Aorta (tissue), 5 donors: ENCODE results near the gene GMPR. TPM values are rescaled to one million over a fixed set of nuclear protein-coding genes. Genes with fewer than 3 reads are reported as not detected.

Experiments used
- ATAC-seq: fragments of 200-7000 bp; cut with Tn5 transposase; one replicate; pipeline ENCODE4 v1.9.1; 2022; ENCODE audit warnings: moderate library complexity; ENCODE audit not compliant: low FRiP score
- DNase-seq, 2 donors: peaks; one replicate each; pipeline ENCODE4 v3.0.0-alpha.2; 2020
- H3K27ac ChIP-seq, 2 donors: one replicate each; pipeline ENCODE4 v1.5.1; 2013; ENCODE audit warnings: low read length in 2 of 2, mild to moderate bottlenecking in 2 of 2, moderate library complexity in 2 of 2, control low read depth in 1 of 2, inconsistent platforms in 1 of 2, low read depth in 1 of 2
- H3K27me3 ChIP-seq, 2 donors: one replicate each; pipeline ENCODE4 v1.6.1; 2013; ENCODE audit warnings: control low read depth in 1 of 2, low read length in 1 of 2, mild to moderate bottlenecking in 1 of 2, moderate library complexity in 1 of 2; ENCODE audit not compliant: insufficient read depth in 2 of 2, control insufficient read depth in 1 of 2
- H3K36me3 ChIP-seq, 2 donors: one replicate each; pipeline ENCODE4 v1.6.1; 2013; ENCODE audit warnings: control low read depth in 1 of 2, low read length in 1 of 2, mild to moderate bottlenecking in 1 of 2; ENCODE audit not compliant: insufficient read depth in 2 of 2, control insufficient read depth in 1 of 2
- H3K4me1 ChIP-seq, 2 donors: one replicate each; pipeline ENCODE4 v1.6.1; 2013; ENCODE audit warnings: low read length in 2 of 2, control low read depth in 1 of 2, mild to moderate bottlenecking in 1 of 2, moderate library complexity in 1 of 2; ENCODE audit not compliant: insufficient read depth in 2 of 2, control insufficient read depth in 1 of 2
- H3K4me3 ChIP-seq, 2 donors: one replicate each; pipeline ENCODE4 v1.5.1; 2013; ENCODE audit warnings: low read length in 2 of 2, control low read depth in 1 of 2, mild to moderate bottlenecking in 1 of 2
- H3K9me3 ChIP-seq: one replicate; pipeline ENCODE4 v1.6.1; 2013; ENCODE audit warnings: mild to moderate bottlenecking, low read length; ENCODE audit not compliant: control insufficient read depth
- WGBS, 2 donors: extraction: QIAGEN DNeasy Blood & Tissue Kit; methylation state at CpG; one replicate each; pipeline ENCODE4 v1.1.7; 2013; 5-methylcytosine and 5-hydroxymethylcytosine counted together
- intact Hi-C, 2 donors: fragments of 100-400 bp; cut with DNase I; formaldehyde crosslinking; loops; one replicate each; pipeline versions ENCODE4 v1.14.2 to v1.15.0; 2022
- polyA plus RNA-seq, 2 donors: library from polyadenylated mRNA; stranded (reverse); fragments of 200-250 nt; gene quantifications; one replicate each; pipeline ENCODE4 v1.2.3, GENCODE V29; 2013
- total RNA-seq, 2 donors: library from RNA; stranded (reverse); fragmentation: NEBNext Ultra II Directional; extraction: Animal tissue kit (Norgen Biotek cat#: 25700); gene quantifications; one replicate each; pipeline ENCODE4 v1.2.1, GENCODE V29; 2021
- donor health status: healthy with polysubstance abuse.
- donor health status: Bipolar disorder and iron deficiency.
- donor health status: DM: no; HTN: no; CAD: no.
- donor health status: DM: no; HTN: no; CAD: no.
- donor health status: DM: yes; HTN: yes; CAD: no.

Gene GMPR
- total and polyA plus RNA-seq, 4 donors = 17.3 to 34.5 (median 28.5) TPM

DNA sequence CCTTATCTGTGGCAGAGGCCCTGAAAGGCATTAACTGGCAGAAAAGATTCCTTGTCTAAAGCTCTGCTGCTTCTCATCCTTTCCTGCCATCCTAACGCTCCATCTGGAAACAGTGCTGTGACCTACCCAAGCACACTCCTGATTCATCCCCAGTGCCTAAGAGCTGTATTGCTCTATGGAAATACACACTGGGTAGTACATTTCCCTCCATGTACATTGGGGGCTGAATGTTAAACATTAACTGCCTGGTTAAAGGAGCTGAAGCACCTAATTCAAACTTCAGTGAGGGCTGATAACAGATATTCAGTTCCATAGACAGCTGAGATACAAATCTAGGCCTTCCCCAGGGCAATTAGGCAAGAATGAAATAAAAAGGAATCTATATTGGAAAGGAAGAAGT, 36.7 kb upstream of the GMPR start:
- ATAC-seq = no peak
- no peak for DNase-seq
- 90 to 97% methylated on average over 1 of the region's 1 CpG for WGBS, 2 donors
- Histone ChIP-seq H3K36me3 (no peaks in the 10 kb centered on the region), H3K4me3 (no peak overlapping the region), H3K27me3 (no peaks in the 10 kb centered on the region), H3K9me3 (no peaks in the 10 kb centered on the region), H3K4me1 (peaks cover 0 to 4% of the 10 kb centered on the region in 2 donors), H3K27ac (peak overlapping the region in 1 of 2 donors; percentile 93)
- intact Hi-C loops = loop anchor here in 1 of 2 donors (5.0 kb wide), 1 partner anchor 64 kb away; no protein-coding TSS in a partner anchor

DNA sequence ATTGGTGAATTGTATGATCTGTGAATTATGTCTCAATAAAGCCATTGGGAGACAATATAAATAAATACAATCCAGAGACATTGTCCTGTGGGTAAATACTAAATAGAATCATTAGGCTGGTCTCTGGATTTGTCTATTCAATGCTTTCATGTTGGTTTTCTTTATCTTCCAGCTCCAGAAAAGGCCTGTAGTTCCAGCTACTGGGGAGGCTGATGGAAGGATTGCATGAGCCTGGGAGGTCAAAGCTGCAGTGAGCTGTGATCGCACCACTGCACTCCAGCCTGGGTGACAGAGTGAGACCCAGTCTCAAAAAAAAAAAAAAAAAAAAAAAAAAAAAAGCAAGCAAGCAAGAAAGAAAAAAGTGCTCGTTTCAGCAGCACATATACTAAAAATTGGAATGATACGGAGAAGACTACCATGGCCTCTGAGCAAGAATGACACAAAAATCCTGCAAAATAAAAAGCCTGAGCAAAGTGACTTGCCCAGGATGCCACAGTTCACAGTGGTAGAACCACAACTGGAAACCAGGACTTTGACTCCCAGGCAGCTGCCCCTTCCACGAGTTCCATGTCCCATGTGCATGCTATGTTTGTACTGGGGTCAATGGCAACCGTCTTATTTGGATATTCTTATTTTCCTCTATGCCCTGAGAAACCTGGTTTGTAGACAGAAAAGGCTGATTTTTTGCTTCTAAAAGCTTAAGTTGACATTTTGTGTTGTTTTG, 33.6 kb upstream of the GMPR start:
- intact Hi-C loops = loop anchor here in 1 of 2 donors (5.0 kb wide), 2 partner anchors 68 to 513 kb away; no protein-coding TSS in a partner anchor
- DNase-seq (no peak), ATAC-seq (no peak)
- peak overlapping the region; percentile 79 to 80 for H3K27ac ChIP-seq
- WGBS, 2 donors = 57 to 62% methylated on average over 5 of the region's 5 CpGs
- H3K27me3 ChIP-seq = no peaks in the 10 kb centered on the region
- H3K36me3 ChIP-seq = no peaks in the 10 kb centered on the region
- H3K9me3 ChIP-seq = no peaks in the 10 kb centered on the region
- no peak overlapping the region for H3K4me3 ChIP-seq
- H3K4me1 ChIP-seq = peaks cover 0 to 2% of the 10 kb centered on the region in 2 donors

DNA sequence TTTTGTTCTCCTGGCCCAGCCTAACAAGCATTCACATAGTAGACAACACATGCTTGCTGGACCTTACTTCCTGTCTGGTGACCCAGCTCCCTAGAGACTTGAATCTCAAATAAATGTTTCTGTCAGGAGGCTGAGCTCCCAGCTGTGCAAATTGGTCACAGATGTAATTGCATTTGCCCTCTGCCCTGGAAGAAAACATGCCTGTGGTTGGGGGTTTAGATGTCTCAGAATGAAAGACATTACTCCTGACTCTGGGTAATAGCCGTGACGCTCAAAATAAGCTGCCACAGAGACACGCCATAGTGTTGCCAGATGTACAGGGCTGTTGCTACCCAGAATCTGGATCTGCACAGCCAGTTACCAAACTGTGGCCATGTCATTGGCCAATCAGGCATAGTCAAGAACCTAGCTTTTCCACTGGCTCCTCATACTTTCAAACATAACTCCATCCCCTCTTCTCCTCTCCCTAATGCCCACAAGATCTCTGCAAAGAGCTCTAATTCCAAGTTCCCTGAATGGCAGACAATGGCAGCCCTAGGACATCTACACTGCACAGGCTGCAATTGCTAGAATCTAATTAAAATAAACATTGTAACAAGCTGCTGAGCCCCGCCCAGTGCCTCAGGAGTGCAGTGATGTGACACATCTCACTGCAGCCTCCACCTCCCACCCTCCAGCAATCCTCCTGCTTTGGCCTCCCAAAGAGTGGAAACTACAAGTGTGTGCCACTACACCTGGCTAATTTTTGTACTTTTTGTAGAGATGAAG, 32.8 kb upstream of the GMPR start:
- peak overlapping the region; percentile 79 to 80 for H3K27ac ChIP-seq
- ATAC-seq = peak; percentile 50
- H3K36me3 ChIP-seq = no peaks in the 10 kb centered on the region
- 37 to 55% methylated on average over 4 of the region's 4 CpGs for WGBS, 2 donors
- no peaks in the 10 kb centered on the region for H3K9me3 ChIP-seq
- intact Hi-C loops = loop anchor here (1.0 to 5.0 kb wide), 3 partner anchors 77 to 514 kb away; partner anchors contain the start of gene MYLIP (in 1 of the 2)
- no peak for DNase-seq
- no peak overlapping the region for H3K4me3 ChIP-seq
- no peaks in the 10 kb centered on the region for H3K27me3 ChIP-seq
- peaks cover 0 to 2% of the 10 kb centered on the region in 2 donors for H3K4me1 ChIP-seq

DNA sequence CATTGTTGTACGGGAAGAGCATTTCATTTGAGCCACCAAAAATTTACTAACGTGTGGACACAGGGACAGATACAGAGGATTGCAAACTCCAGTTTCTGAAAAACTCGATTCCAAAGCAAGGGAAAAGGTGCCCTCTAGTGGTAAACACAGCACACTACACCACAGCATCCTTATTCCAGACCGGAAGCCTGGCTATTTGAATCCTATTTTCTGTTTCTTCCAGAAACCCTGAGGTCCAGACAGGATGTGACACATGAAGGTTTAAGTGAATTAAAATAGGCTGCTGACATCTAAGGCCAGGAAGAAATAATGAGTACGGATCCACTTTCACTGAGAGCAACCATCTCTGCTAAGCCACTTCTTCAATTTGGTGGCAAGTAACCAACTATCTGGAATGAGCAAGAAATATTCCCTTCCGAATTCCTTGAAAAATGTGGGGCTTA, 31.8 kb upstream of the GMPR start:
- WGBS, 2 donors = 0 to 1% methylated on average over 6 of the region's 6 CpGs
- DNase-seq = no peak
- no peak overlapping the region for H3K4me3 ChIP-seq
- no peaks in the 10 kb centered on the region for H3K36me3 ChIP-seq
- intact Hi-C loops = loop anchor here (1.0 to 5.0 kb wide), 3 partner anchors 78 to 515 kb away; partner anchors contain the start of gene MYLIP (in 1 of the 2)
- H3K27ac ChIP-seq = peak overlapping the region; percentile 48 to 80
- H3K9me3 ChIP-seq = no peaks in the 10 kb centered on the region
- no peaks in the 10 kb centered on the region for H3K27me3 ChIP-seq
- peak; percentile 93 for ATAC-seq
- H3K4me1 ChIP-seq = peaks cover 0 to 2% of the 10 kb centered on the region in 2 donors

DNA sequence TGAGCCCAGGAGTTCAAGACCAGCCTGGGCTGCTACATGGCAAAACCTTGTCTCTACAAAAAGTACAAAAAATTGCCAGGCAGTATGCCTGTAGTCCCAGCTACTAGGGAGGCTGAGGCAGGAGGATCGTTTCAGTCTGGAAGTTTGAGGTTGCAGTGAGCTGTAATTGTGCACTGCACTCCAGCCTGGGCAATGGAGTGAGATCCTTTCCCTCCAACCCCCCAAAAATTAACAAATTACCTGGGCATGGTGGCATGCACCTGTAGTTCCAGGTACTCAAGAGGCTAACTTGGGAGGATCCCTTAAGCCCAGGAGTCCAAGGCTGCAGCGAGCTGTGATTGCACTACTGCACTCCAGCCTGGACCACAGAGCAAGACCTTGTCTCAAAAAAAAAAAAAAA, 29.4 kb upstream of the GMPR start:
- ATAC-seq (no peak), DNase-seq (no peak)
- no peak overlapping the region for H3K4me3 ChIP-seq
- peaks cover 0 to 2% of the 10 kb centered on the region in 2 donors for H3K4me1 ChIP-seq
- no peaks in the 10 kb centered on the region for H3K36me3 ChIP-seq
- no peaks in the 10 kb centered on the region for H3K9me3 ChIP-seq
- no peak overlapping the region for H3K27ac ChIP-seq
- intact Hi-C loops = loop anchor here in 1 of 2 donors (5.0 kb wide), 1 partner anchor 517 kb away; no protein-coding TSS in a partner anchor
- H3K27me3 ChIP-seq = no peaks in the 10 kb centered on the region
- WGBS, 2 donors = 87 to 90% methylated on average over 2 of the region's 2 CpGs

DNA sequence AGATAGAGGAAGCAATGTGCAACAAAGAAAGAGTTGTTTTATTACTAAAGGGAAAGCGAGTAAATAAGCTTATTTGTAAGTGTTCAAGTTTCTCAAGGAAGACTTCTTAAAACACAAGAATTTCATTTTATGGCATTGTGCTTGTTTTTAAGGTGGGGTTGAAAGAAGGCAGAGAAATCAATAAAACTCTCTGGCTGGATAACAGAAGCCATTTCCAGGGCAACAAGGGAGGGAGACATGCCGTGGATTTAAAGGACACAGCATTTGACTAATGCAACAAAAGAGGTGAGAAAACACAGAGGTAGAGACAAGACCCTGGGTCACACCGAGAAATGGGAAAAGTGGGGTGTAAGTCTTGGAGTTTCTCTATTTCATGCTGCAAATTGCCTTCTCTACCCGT, 28.8 kb upstream of the GMPR start:
- no peaks in the 10 kb centered on the region for H3K27me3 ChIP-seq
- no peaks in the 10 kb centered on the region for H3K36me3 ChIP-seq
- H3K4me1 ChIP-seq = peaks cover 0 to 2% of the 10 kb centered on the region in 2 donors
- no peaks in the 10 kb centered on the region for H3K9me3 ChIP-seq
- intact Hi-C loops = loop anchor here in 1 of 2 donors (5.0 kb wide), 1 partner anchor 517 kb away; no protein-coding TSS in a partner anchor
- no peak for DNase-seq
- 82 to 85% methylated on average over 4 of the region's 4 CpGs for WGBS, 2 donors
- ATAC-seq = no peak
- H3K4me3 ChIP-seq = no peak overlapping the region
- no peak overlapping the region for H3K27ac ChIP-seq

DNA sequence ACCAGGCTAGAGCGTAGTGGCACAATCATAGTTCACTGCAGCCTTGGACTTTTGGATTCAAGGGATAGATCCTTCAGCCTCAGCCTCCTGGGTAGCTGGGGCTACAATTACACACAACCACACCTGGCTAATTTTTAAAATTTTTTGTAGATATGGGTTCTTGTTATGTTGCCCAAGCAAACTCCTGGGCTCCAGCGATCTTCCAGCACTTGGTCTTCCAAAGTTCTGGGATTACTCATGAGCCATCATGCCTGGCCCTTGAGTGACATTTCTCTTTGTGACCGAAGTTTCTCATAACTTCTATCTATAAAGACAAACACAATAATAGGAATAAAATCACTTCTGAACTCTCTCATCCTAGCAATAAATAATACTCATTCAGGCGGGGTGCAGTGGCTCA, 26.1 kb upstream of the GMPR start:
- ATAC-seq (no peak), DNase-seq (no peak)
- intact Hi-C loops = no loop called here
- WGBS, 2 donors = 95 to 96% methylated on average over 4 of the region's 4 CpGs
- Histone ChIP-seq H3K4me3 (no peak overlapping the region), H3K4me1 (no peaks in the 10 kb centered on the region), H3K36me3 (no peaks in the 10 kb centered on the region), H3K27ac (no peak overlapping the region), H3K9me3 (no peaks in the 10 kb centered on the region), H3K27me3 (no peaks in the 10 kb centered on the region)

DNA sequence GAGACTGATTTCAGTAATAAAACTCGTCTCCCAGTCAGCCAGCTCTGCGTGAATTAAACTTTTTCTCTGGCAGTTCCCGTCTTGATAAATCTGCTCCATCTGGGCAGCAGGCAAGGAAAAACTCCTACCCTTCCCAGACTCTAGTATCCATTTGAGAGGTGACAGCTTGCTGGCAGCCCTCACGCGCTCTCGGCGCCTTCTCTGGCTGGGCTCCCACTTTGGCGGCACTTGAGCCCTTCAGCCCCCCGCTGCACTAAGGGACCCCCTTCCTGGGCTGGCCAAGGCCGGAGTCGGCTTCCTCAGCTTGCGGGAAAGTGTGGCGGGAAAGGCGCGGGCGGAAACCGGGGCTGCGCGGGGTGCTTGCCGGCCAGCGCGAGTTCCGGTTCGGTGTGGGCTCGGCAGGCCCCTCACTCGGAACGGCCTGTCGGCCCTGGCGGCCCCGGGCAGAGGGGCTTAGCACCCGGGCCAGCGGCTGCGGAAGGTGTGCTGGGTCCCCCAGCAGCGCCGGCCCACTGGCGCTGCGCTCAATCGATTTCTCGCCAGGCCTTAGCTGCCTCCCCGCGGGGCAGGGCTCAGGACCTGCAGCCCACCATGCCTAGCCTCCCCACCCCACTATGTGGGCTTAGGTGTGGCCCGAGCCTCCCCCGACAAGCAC, 21.8 kb upstream of the GMPR start:
- Histone ChIP-seq H3K4me1 (no peaks in the 10 kb centered on the region), H3K9me3 (no peaks in the 10 kb centered on the region), H3K27me3 (no peaks in the 10 kb centered on the region), H3K27ac (peak overlapping the region in 1 of 2 donors; percentile 66), H3K4me3 (no peak overlapping the region), H3K36me3 (no peaks in the 10 kb centered on the region)
- ATAC-seq (peak; percentile 62), DNase-seq (no peak)
- WGBS, 2 donors = 23 to 28% methylated on average over 41 to 43 of the region's 43 CpGs
- intact Hi-C loops = loop anchor here in 1 of 2 donors (2.0 kb wide), 1 partner anchor 22 kb away; the partner anchor contains the start of gene GMPR
